Measurements from ENCODE around the gene BCKDK.
"Not testable (repeated sequence)": the region's sequence is repeated elsewhere in the genome, so short reads cannot be mapped to it uniquely, and the experiment has no call there.

The BCKDK gene

DNA sequence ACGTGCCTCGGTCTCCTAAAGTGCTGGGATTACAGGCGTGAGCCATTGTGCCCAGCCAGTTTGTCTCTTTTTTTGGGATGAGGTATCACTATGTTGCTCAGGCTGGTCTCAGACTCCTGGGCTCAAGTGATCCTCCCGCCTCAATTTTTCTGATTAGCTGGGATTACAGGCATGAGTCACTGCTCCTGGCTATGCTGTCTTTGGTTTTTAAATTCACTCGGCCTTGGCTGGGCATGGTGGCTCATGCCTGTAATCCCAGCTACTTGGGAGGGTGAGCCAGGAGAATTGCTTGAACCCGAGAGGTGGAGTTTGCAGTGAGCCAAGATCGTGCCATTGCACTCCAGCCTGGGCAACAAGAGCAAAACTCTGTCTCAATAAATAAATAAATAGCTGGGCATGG, 36.2 kb downstream of the BCKDK start:
- not testable (repeated sequence) for DNase-seq

DNA sequence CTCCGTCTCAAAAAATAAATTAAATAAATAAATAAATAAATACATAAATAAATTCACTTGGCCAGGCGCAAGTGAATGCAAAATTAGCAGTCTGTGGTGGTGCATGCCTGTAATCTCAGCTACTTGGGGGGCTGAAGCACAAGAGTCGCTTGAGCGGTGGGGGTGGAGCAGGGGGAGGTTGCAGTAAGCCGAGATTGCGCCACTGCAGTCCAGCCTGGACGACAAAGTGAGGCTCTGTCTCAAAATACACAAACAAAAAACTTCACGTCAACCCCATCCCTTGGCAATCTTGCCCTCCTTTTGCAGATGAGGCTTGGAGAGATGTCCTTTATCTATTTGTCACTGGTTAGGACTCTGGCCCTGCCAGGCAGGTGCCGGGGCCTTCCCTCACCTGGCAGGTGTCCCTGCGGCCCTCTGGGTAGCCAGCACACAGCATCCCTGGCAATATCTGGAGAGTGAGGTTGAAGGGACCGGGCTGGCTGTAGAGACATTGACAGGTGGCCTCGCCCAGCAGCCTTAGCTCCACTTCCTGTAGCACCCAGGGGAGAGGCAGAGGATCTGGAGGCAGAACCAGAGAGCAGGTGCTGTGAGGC, 37.3 kb downstream of the BCKDK start:
- DNase-seq = no peak

DNA sequence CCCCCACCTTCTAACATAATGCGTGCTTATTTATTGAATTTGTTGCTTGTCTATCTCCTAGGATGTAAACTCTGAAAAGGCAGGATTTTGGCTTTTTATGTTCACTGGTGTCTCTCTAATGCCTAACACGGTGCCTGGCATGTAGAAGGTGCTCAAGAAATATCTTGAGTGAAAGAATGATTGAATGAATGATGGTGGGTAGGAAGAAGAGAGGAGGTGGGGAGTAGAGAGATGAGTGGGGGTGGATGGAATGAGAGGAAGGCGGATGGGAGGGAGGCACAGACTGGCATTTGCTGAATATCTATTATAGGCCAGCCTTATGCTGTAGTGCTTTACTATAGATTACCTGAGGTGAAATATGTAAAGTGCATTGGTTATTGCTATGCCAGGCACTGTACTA, 39.4 kb downstream of the BCKDK start:
- DNase-seq = no peak

DNA sequence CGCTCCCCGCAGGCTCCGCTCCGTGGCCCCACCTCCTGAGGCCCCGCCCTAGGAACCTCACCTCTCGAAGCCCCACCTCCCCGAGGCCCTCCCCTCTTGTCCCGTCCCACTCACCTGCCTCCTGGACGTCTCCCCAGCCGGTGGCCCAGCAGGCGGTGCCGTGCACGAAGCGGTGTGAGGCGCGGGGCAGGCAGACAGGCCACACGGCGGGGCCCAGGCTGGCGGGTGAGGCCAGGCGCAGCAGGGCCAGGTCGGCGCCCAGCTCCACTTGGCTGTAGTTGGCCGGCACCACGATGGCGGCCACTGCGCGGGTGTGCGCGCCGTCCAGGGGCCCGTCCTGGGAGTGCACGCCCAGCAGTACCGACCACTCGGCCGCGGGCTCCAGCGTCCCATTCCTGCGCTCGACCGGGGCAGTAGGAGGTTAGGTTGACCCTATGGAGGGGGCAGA, 40.1 kb downstream of the BCKDK start:
- DNase-seq = no peak

DNA sequence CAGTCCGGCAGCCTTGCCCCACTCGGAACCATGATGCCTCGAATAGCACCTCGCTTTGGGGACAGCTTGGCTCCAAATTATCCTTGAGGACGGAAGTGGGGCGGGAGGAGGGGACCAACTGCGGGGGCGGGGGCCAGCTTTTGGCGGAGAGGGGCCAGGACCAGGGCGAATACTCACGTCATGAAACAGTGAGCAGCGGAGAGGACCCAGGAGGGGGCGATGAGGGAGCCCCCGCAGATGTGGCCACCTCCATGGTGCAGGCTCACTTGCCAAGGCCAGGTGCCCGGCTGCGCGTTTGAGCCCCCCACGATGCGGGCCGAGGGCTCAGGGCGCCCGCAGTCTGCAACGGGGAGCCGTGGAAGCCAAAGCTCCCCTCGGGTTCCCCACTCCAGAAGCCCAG, 40.7 kb downstream of the BCKDK start:
- no peak for DNase-seq

DNA sequence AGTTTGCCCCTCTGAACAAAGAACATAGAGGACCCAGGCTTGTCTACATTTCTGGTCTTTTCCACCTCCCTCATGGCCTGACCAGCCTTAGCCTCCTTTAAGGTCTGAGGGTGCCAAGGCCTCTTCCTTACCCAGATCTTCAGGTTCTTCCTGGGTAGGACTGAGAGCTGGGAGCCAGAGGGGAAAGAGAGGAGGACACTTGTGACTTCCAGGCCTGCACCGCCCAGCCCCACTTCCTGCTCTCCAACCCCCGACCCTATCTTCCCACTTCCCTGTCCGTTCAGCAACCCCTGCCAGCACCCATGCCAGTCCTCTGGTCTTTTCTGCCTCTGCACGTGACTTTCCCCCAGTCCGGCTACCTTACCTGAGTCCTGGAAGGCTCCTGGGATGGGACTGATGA, 41.1 kb downstream of the BCKDK start:
- no peak for DNase-seq

DNA sequence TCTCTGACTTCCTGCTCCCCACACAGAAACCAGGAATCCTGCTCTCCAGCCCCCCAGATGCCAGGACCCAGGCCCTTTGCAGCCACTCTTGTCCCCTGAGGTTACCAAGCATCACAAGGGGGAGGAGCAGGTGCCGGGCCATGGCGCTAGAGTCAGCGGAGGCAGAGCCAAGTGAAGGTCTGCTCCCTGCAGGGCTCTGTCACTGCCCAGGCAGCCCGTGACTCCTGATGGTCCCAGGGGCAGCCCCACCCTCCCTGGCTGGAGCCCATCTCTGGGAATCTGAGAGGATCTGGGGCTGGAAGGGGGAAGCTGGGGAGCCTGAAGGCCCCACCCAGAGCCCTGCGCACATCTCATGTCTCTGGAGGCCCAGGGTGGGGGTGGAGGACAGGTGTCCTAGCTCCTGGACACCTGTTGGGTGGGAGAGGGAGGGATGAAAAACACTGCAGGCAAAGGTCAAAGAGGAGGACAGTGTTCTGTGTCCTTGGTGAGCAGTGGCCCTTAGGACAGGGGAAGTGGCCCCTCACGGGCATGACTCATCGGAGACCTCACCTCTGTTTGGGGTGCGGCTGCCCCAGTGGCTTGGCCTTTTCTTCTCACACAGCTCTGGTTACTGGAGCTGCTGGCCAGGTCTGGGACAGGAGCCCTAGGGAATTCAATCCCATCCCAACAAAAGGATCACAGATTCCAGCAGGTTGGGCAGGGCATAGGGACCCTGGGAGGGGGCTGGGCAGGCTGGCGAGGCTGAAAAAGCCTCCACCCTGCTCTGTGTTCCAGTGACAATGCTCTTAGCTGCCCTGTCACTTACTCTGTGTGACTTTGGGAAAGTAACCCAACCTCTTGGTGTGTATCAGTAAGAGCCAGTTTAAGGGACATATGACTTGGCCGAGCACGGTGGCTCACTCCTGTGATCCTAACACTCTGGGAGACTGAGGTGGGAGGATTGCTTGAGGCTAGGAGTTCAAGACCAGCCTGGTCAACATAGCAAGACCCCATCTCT, 42.0 kb downstream of the BCKDK start, which contains the start of gene PRSS36:
PRSS36 (minus strand) TSS at position 173 of the 997 bp plus-strand sequence; CDS start at position 142, 31 bp downstream.
- DNase-seq = no peak

DNA sequence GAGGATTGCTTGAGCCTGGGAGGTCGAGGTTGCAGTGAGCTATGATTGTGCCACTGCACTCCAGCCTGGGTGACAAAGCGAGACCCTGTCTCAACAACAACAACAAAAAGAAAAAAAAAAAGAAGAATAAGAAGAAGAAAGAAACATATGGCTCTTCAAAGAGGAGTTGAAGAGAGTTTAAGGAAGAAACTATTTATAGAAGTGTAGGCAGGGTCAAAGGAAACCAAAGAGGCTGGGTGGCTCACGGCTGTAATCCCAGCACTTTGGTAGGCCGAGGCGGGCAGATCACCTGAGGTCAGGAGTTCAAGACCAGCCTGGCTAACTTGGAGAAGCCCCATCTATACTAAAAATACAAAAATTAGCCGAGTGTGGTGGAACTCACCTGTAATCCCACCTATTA, 42.8 kb downstream of the BCKDK start:
- not testable (repeated sequence) for DNase-seq

DNA sequence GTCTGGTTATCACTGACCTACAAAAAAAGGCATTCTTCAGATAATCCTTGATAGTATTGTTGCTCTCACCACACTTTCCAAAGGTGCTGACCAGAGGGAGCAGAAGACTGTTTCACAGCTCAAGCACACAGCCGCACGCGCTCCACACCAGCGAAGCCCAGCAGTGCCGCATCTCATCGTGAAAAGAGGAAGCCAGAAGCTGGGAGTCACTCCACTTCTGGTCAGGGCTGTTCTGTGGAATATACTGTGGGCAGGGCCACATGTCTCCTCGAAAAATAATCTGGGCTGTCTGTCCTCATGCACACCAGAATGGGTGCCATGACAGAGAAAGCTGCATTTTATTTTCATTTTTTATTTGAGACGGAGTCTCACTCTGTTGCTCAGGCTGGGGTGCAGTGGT, 49.0 kb downstream of the BCKDK start:
- no peak for DNase-seq
